Right ventricle myocardium superior (tissue), 1 donor: ENCODE results near the gene DNAJB6. TPM values are rescaled to one million over a fixed set of nuclear protein-coding genes. Genes with fewer than 3 reads are reported as not detected.

Experiments
- ATAC-seq: fragments of 200-7000 bp; cut with Tn5 transposase; one replicate; pipeline ENCODE4 v1.9.1; 2020; ENCODE audit warnings: mild to moderate bottlenecking; ENCODE audit not compliant: poor library complexity
- DNase-seq: peaks from one replicate; pipeline ENCODE4 v3.0.0-alpha.2; 2020
- intact Hi-C: fragments of 100-400 bp; cut with DNase I; formaldehyde crosslinking; loops from one replicate; pipeline ENCODE4 v1.11.2; 2022
- total RNA-seq: library from RNA; stranded (reverse); fragmentation: NEBNext Ultra II Directional; extraction: Animal tissue kit (Norgen Biotek cat#: 25700); gene quantifications from one replicate; pipeline ENCODE4 v1.2.1, GENCODE V29; 2021
- donor health status: DM: no; HTN: yes; CAD: no; lungs with severe emphysema.

Gene DNAJB6
- total RNA-seq, 1 donor from 2014 or later: 191 TPM

DNA sequence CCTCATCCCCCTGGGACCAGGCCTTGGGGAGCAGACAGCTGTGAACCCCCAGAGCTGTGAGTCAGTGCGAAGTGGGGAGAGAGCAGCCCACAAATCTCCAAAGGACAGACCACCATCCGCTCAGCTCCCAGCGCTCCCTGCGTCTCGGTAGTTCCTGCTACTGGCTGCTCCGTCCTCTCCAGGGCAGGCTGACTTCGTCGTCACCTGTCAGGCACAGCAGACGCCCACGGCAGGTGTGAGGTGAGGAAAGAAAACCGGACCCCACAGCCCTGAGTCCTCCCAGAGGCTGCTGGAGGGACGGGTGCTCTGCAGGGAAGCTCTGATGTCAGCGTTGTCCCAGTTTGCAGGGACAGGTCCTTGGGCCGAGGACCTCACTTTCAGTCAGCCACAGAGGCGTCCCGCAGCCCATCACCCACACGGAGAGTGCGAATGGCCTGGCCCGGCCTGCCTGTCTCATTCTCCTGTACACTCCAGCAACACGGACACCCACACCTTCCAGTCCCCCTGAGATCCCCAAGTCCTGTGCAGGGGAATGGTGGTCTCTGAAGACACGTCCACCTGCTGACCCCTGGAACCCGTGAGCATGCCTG is 95.2 kb downstream of the DNAJB6 start:
- intact Hi-C loops: no loop called here
- ATAC-seq (no peak), DNase-seq (peak; percentile 36)

DNA sequence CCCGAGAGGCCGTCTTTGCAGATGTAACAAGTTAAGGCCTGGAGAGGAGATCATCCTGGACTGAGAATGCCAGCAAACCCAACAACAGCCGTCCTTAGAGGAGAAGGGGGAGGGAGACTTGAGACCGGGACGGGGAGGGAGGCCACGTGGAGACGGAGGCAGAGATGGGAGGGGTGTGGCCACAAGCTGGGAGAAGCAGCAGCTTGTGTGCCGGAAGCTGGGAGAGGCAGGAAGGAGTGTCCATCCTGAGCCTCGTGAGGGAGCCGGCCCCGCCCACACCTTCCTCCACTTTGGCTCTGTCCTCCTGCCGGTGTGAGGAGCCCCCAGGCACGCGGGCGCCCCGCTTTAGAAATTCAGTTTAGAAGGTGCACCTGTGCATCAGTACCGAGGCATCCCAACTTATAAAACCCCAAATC is 95.7 kb downstream of the DNAJB6 start:
- peak; percentile 47 for DNase-seq
- peak; percentile 34 for ATAC-seq
- intact Hi-C loops: no loop called here

DNA sequence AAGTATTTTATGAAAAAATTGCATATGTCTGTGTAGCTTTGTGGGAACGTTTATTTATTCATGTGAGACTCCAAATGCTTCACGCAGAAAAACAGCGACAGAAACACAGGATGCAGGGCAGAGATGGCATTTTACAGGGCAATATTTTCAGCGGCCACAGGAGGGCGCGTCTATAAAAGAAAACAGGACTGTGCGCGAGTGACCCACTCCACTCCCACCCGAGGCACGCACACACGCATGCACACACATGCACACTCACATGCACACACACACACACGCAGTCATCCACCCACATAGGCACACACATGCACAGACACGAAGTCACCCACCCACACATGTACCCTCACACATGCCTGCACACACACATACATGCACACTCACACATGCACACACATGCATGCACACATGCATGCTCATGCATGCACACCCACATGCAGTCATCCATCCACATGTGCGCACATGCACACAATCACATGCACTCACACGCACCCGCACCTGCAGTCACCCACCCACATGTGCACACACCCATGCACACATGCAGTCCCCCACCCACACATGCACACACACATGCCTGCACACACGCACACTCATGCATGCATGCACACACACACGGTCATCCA is 96.3 kb downstream of the DNAJB6 start:
- intact Hi-C loops: no loop called here
- DNase-seq: peak; percentile 60
- peak; percentile 68 for ATAC-seq

DNA sequence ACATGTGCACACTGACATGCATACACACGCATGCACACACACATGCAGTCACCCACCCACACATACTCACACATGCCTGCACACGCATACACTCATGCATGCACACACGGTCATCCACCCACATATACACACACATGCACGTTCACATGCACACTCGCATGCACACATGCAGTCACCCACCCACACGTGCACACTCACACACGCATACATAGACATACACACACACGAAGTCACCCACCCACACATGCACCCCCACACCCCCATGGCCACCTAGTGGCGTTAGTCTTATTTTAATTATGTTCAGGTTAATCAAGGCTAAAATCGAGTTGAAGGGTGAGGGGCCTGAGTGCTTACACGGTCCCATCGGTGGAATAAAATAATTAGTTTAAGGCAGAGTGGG is 96.8 kb downstream of the DNAJB6 start:
- ATAC-seq (no peak), DNase-seq (no peak)
- intact Hi-C loops: no loop called here

DNA sequence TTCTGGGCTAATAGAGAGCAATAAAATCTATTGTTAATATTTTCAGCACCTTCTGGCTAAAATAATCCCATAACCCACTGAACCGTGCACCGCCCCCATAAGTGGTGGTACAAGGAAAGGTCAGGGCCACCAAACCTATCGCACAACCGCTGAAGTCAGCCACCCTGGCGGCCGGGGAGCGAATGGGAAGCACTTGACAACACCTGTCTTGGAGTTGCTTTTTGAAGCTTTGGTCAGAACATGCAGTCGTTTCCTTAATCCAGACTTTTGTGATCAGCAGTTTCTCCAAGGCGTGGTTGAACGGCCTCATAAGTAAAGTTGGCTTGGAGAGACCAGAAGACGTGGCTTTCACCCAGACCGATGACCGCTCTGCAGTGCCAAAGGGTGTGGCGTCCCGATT is 97.4 kb downstream of the DNAJB6 start:
- intact Hi-C loops: no loop called here
- DNase-seq: peak; percentile 35

DNA sequence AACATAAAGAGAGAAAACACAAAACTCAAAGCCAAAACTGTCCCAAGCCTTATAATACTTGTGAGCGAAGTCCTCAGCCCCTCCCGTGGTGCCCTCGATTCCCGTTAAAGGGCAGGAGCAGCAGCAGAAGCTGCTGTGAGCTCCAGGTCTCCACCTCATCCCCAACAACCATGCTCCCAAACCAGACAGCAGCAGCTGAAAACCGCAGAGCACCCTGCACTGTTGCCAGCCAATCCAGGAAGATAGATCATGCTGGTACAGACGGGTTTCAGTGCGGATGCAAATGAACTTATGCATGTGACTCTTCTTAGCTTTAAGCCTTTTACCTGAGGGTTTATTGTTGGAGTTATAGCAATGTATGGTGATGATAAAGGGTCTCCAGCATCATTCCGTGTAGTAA is 97.9 kb downstream of the DNAJB6 start:
- intact Hi-C loops: no loop called here
- no peak for ATAC-seq
- DNase-seq: no peak

More for the DNA sequence above, 97.4 kb downstream of the DNAJB6 start:
- ATAC-seq: no peak

DNA sequence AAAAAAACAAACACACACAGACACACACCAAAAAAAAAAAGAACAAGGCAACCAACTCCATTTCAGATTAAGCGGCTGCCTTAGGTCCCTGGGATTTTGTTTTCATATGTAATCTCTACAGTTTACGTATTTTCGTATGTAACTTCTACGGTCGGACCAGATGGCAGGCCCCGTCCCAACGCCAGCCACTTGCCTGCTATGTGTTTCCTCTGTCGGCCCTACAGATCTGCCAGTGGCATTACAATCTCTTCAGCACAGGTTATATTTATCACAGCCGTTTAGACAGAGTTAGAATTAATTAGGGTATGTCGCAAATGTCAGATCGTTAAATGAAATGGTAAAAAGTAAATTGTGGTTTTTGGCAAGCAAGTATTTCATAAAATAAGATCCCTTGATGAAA is 99.3 kb downstream of the DNAJB6 start:
- ATAC-seq (no peak), DNase-seq (peak; percentile 30)
- intact Hi-C loops: no loop called here

DNA sequence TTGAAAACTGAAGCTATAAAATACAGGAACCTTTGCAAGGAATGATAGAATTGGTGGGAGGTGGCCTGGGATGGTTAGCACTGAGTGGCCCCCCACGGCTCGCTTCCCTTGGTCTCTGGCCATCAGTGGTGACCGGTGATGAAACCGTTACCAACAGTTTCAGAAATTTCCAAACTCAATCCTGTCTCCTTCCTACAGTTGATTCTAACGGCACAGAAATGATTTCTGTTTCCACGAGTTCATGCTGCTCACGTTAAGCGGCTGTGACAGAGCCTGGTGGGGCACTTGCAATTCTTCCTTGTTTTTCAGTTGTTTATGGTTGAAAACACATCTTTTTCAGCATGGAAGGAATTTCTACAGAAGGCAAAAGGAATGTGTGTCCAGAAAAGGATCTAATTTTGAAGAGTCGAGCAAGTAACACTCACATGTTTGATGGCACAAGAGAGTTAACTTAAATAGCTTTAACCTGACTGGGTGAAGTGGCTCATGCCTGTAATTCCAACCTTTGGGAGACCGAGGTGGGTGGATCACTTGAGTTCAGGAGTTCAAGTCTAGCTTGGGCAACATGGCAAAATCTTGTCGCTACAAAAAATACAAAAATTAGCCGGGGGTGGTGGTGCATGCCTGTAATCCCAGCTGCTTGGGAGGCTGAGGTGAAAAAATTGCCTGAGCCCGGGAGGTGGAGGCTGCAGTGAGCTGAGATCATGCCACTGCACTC is 100.1 kb downstream of the DNAJB6 start:
- DNase-seq (no peak), ATAC-seq (no peak)
- intact Hi-C loops: no loop called here

DNA sequence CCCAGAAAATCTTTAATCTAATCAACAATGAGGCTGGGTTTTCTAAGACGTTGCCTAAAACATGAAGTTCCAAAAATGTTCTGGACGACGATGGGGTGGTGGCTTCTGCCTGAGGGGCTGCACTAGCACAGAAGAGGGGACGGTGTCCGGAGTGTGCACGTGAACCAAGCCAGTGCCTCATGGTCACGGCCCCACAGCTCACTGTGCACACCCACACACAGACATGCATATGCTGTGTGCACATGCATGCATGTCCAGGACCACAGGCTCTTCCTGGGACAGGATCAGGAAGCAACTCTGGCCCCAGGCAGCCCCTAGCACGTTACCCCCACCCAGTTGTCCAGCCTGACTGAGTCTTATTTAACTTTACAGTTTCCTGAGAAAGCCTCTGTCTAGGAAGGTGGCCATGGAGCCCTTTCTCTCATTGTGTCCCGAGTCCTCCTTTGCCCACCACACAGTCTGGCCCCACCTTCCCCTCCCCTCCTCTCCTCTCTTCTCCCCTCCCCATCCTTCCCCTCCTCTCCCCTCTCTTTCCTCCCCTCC is 100.8 kb downstream of the DNAJB6 start:
- DNase-seq (peak; percentile 17), ATAC-seq (no peak)
- intact Hi-C loops: no loop called here

DNA sequence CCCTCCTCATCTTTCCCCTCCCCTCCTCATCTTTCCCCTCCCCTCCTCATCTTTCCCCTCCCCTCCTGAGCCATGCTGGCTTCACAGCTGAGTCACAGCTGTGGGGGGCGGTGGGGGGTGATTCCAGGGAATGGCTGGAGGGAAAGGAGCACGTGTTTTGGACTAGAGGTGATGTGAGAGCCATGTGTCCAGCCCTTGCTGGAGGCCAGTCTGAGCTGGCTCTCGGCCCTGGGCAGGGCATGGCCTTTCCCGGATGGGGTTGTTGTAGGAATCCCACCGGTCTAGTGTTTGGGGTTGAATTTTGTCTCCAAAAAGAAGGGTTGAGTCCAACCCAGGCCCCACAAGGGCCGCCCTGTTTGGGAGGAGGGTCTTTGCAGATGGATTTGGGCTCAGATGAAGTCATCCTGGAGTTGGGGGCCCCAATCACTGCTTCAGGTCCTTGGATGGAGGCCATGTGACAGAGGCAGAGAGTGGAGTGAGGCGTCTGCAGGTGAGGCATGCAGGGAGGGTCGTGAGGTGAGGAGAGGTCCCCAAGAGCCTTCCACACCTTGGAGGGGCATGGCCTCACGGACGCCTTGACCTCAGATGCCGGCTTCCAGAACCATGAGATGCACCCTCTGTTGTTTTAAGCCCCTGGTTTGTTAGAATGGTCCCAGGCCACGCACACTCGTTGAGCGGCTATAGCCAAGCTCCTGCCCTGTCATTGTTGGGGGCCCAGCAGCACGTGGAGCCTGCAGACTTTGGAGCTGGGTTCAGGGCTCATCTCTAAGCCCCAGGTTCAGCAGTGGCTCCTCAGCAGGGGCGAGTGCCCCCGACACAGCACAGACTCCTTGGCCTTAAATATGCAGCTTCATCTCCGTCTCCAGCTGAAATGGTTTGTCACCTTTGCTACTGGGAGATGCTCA is 101.6 kb downstream of the DNAJB6 start:
- ATAC-seq (no peak), DNase-seq (peak; percentile 26)
- intact Hi-C loops: no loop called here

DNA sequence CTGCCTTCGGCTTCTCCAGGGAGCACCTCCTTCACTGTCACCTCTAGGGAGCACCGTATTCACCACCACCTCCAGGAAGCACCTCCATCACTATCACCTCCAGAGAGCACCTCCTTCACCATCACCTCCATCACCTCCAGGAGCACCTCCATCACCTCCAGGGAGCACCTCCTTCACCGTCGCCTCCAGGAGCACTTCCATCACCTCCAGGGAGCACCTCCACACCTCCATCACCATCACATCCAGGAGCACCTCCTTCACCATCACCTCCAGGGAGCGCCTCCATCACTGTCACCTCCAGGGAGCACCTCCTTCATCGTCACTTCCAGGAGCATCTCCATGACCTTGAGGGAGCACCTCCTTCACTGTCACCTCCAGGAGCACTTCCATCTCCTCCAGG is 102.3 kb downstream of the DNAJB6 start:
- ATAC-seq (no peak), DNase-seq (no peak)
- intact Hi-C loops: no loop called here

DNA sequence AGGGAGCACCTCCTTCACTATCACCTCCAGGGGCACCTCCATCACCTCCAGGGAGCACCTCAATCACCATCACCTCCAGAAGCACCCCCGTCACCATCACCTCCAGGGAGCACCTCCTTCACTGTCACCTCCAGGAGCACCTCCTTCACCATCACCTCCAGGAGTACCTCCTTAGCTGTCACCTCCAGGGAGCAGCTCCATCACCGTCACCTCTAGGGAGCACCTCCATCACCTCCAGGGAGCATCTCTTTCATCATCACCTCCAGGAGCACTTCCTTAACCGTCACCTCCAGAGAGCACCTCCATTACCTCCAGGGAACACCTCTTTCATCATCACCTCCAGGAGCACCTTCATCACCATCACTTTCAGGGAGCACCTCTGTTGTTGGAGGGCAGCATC is 103.0 kb downstream of the DNAJB6 start:
- intact Hi-C loops: no loop called here
- ATAC-seq: no peak
- DNase-seq: no peak

DNA sequence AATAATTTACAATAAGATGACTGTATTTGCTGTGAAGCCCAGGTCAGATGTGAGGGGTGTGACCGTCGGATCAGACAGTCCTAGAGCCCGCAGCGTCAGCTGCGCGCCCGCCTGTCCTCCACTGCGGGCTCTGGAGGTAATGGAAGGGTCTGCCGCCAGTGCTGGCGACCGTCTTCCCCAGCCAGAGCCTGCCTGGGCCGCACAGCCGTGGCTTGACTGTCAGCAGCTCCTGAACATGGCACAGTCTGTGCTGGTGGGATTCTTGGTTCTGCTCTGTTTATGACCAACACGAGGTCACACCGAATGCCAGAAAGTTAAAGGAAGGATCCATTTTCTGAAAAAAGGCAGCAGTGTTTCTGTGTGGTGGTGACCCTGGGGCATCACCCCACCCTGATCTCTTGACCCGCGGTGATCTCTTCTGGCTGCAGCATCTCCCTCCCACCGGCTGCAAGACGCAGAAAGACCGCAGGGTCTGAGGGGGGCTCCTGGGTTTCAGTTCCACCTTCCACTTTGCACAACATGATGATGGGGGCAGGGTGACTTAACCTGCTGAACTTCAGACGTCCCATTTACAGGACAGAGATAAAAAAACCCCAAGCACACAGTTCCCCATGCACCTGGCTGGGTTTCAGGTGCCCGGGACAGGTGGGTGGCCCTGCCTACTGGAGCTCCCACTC is 103.7 kb downstream of the DNAJB6 start:
- ATAC-seq: no peak
- no peak for DNase-seq
- intact Hi-C loops: no loop called here

DNA sequence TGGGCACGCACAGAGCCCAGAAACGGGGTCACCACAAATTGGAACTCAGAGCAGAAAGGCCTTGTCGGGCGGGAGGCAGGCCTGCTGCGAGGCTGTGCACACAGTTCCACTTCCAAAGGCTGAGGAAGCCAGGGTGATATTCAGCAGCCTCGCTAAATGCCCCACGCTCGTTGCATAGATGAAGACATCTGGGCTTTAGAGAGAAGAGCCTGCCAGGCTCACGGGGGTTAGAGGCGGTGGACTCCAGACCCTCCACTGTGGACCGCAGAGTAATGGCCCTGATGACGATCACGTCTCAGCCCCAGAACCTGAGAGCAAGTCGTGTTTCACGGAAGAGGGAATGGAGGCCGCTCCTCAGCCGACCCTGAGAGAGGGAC is 104.2 kb downstream of the DNAJB6 start:
- no peak for ATAC-seq
- no peak for DNase-seq
- intact Hi-C loops: no loop called here

DNA sequence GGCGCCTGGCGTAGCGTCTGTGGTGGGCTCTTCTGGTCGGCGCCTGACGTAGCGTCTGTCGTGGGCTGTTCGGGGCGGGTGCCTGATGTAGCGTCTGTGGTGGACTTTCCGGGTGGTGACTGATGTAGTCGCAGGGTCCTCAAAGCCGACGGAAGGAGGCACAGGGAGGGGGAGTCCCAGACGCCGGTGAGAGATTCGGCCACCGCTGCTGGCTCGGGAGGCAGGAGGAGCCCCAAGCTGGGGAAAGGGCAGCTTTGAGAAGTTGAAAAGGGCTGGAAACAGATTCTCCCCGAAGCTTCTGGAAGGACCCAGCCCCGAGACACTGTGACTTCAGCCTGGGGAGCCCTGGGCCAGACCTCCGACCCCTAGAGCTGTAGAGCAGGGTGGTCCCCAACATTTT is 105.7 kb downstream of the DNAJB6 start:
- intact Hi-C loops: no loop called here
- no peak for DNase-seq

DNA sequence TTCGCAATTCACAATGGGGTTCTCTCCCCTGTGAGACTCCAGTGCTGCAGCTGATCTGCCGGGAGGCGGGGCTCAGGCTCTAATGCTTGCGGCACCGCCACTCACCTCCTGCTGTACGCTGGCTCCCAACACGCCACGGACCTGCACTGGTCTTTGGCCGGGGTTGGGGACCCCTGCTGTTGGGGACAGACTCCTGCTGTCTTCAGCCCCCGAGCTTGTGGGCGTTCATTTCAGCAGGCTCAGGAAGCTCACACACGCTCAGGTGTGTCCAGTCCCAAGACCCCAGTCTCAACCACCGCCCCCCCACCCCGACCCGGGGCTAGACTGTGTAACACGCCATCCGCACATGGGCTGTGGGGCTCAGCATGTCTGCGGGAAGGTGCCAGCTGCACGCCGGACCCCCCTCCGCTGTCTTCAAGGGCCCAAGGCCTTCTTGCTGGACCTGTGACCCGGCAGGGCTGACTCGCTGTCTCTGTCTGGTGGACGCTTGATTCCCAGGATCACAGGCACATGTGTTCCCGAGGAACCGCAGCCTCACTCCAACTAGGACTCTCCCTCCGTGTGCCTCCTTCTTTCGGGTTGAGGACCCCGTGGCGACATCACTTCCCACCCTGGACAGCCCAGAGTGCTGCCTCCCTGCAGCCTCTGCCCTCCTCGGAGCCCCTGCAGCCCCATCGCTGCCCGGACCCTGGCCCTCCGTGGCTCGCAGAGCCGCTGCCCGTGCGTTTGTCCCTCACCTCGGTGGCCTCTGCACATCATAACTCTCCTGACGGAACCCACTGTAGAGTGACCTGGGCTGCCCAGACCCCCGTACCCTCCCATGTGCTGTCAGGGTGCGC is 106.4 kb downstream of the DNAJB6 start:
- intact Hi-C loops: no loop called here
- no peak for ATAC-seq

More for the DNA sequence above, 105.7 kb downstream of the DNAJB6 start:
- ATAC-seq: no peak

DNA sequence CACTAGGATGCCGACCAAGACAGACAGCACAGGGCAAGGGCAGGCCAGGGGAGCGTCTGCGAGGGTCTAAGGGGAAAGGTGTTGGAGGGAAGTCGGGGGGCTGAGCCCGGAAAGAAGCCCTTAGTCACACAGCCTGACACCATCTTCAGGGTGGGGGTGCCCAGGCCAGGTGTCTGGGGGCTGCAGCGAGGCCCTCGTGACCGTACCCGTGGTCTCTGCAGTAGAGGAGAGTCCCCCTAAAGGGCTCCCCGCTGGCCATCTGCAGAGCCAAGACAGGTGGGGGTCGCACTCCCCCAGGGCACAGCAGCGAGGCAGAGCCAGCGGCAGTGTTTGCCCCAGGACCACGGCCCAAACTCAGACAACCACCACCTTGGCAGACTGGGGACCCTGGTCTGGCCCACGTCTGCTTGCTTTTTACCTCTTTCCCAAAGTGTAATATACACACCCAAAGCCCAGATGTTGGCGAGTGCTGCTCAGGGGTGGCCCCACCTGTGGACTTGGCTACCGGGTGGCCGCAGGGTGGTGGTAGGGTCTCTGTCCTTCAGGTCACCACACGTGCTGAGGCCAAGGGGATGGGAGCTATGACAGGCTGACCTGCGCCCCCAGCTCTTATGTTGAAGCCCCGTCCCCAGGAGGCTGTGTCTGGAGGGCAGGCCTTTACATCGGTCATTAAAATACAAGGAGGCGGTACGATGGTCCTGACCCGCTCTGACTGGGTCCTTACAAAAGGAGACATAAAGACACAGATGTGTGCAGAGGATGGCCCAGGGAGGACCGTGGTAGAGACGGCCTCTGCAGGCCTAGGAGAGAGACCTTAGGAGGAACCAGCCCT is 107.4 kb downstream of the DNAJB6 start:
- intact Hi-C loops: no loop called here
- ATAC-seq (no peak), DNase-seq (no peak)

More for the DNA sequence above, 106.4 kb downstream of the DNAJB6 start:
- no peak for DNase-seq
